CD8-positive, alpha-beta memory T cell (primary cell): Measurements from ENCODE around the gene MX2. TPM values are rescaled to one million over a fixed set of nuclear protein-coding genes. Genes with fewer than 3 reads are reported as not detected.
"Not testable (repeated sequence)": the region's sequence is repeated elsewhere in the genome, so short reads cannot be mapped to it uniquely, and the experiment has no call there.

Experiments used
- CTCF ChIA-PET: fragments of 350-600 bp; sonication (Branson Sonifier 250); formaldehyde crosslinking; loops from one replicate; lab custom pipeline; 2021; ENCODE audit warnings: antibody characterized with exemption; lab: Charles Lee
- POLR2A ChIA-PET: fragments of 350-600 bp; sonication (Branson Sonifier 250); formaldehyde crosslinking; loops from one replicate; lab custom pipeline; 2021; ENCODE audit warnings: antibody characterized with exemption; lab: Charles Lee
- DNase-seq, 5 donors: peaks; one replicate each; pipeline versions ENCODE4 v3.0.0 to v3.0.0-alpha.2; 2020 to 2022; ENCODE audit warnings: mixed read lengths in 1 of 5
- H3K27ac ChIP-seq: one replicate; pipeline ENCODE4 v1.7.0; 2013; ENCODE audit warnings: low read depth, mild to moderate bottlenecking, low read length, moderate library complexity
- H3K27me3 ChIP-seq: 2 replicates; pipeline ENCODE4 v1.7.0; 2013; ENCODE audit warnings: low read length, mild to moderate bottlenecking; ENCODE audit not compliant: insufficient read depth, poor library complexity, severe bottlenecking
- H3K36me3 ChIP-seq: 2 replicates; pipeline ENCODE4 v1.7.0; 2013; ENCODE audit warnings: mild to moderate bottlenecking, low read length, moderate library complexity; ENCODE audit not compliant: insufficient read depth
- H3K4me1 ChIP-seq: 2 replicates; pipeline ENCODE4 v1.7.0; 2013; ENCODE audit warnings: mild to moderate bottlenecking, low read length, moderate library complexity; ENCODE audit not compliant: insufficient read depth
- H3K4me3 ChIP-seq: 2 replicates; pipeline ENCODE4 v1.7.0; 2013; ENCODE audit warnings: mild to moderate bottlenecking, low read length
- H3K9me3 ChIP-seq: 2 replicates; pipeline ENCODE4 v1.7.0; 2013; ENCODE audit warnings: mild to moderate bottlenecking, low read length
- H3K27ac Mint-ChIP-seq, 8 donors: one replicate each; pipeline ENCODE4 v1.8.0; 2020 to 2021; ENCODE audit warnings: mixed read lengths in 8 of 8, mild to moderate bottlenecking in 6 of 8, inconsistent platforms in 3 of 8, moderate library complexity in 3 of 8
- H3K27me3 Mint-ChIP-seq, 2 donors: one replicate each; pipeline ENCODE4 v1.8.0; 2020 to 2021; ENCODE audit warnings: mixed read lengths in 2 of 2, mild to moderate bottlenecking in 1 of 2, moderate library complexity in 1 of 2
- H3K36me3 Mint-ChIP-seq, 3 donors: one replicate each; pipeline ENCODE4 v1.8.0; 2020 to 2021; ENCODE audit warnings: mixed read lengths in 3 of 3, inconsistent platforms in 1 of 3, mild to moderate bottlenecking in 1 of 3
- H3K4me1 Mint-ChIP-seq, 3 donors: one replicate each; pipeline ENCODE4 v1.8.0; 2020 to 2021; ENCODE audit warnings: mixed read lengths in 3 of 3, inconsistent platforms in 1 of 3, mild to moderate bottlenecking in 1 of 3
- H3K4me3 Mint-ChIP-seq, 7 donors: one replicate each; pipeline ENCODE4 v1.8.0; 2020 to 2021; ENCODE audit warnings: mixed read lengths in 7 of 7, mild to moderate bottlenecking in 6 of 7, moderate library complexity in 4 of 7, inconsistent platforms in 2 of 7
- H3K9me3 Mint-ChIP-seq, 5 donors: one replicate each; pipeline ENCODE4 v1.8.0; 2020 to 2022; ENCODE audit warnings: mixed read lengths in 5 of 5, mild to moderate bottlenecking in 3 of 5, moderate library complexity in 2 of 5, inconsistent platforms in 1 of 5
- polyA plus RNA-seq: library from polyadenylated mRNA; unstranded; fragments of 300-500 nt; fragmentation: Illumina TruSeq; gene quantifications from one replicate; pipeline ENCODE4 v1.2.3, GENCODE V29; 2021
- total RNA-seq, 2 experiments: library from RNA; stranded (reverse); gene quantifications; one replicate each; pipeline ENCODE4 v1.2.3, GENCODE V29; 2021

The MX2 gene
- total and polyA plus RNA-seq, 3 experiments from 2014 or later: 13.2 to 37.2 (median 17.1) TPM

GRCh38 chr21:41405321-41405720 lies 43.5 kb downstream of the MX2 start:
- Mint-ChIP-seq H3K4me3 (no peak overlapping the region), H3K4me1 (no peaks in the 10 kb centered on the region), H3K27me3 (no peaks in the 10 kb centered on the region), H3K36me3 (peaks cover 36 to 94% (median 63%) of the 10 kb centered on the region in 3 donors), H3K27ac (no peak overlapping the region), H3K9me3 (peaks cover 0 to 4% (median 0%) of the 10 kb centered on the region in 5 donors)
- Histone ChIP-seq H3K36me3 (peaks cover 34% of the 10 kb centered on the region), H3K27me3 (no peaks in the 10 kb centered on the region), H3K27ac (no peak overlapping the region), H3K4me3 (no peak overlapping the region), H3K9me3 (no peaks in the 10 kb centered on the region), H3K4me1 (no peaks in the 10 kb centered on the region)
- ChIA-PET CTCF (no interaction called here), POLR2A (no interaction called here)
- no peak for DNase-seq

DNA sequence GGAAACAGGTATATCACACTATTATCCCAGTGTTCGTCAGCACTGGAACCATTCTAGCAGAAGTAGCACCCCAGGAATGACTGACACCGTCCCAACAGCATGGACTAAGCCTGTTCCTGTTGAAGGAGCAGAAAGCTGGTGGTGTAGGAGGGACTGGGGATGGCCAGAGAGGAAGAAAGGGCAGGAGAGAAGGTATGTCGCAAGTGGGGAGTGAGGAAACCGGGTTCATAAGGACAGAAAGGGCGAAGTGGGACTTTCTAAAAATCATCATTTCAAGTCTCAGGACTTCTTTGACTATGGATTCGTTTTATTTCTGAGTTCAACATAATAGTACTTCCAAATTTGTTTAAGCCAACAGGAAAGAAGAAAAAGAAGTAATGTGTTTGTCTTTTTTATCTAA lies 44.5 kb downstream of the MX2 start:
- Histone ChIP-seq H3K36me3 (peaks cover 34% of the 10 kb centered on the region), H3K27ac (no peak overlapping the region), H3K4me1 (no peaks in the 10 kb centered on the region), H3K9me3 (no peaks in the 10 kb centered on the region), H3K4me3 (no peak overlapping the region), H3K27me3 (no peaks in the 10 kb centered on the region)
- CTCF ChIA-PET: no interaction called here
- Mint-ChIP-seq H3K36me3 (peaks cover 40 to 90% (median 62%) of the 10 kb centered on the region in 3 donors), H3K9me3 (peaks cover 0 to 4% (median 0%) of the 10 kb centered on the region in 5 donors), H3K4me1 (no peaks in the 10 kb centered on the region), H3K27ac (no peak overlapping the region), H3K4me3 (no peak overlapping the region), H3K27me3 (no peaks in the 10 kb centered on the region)
- no peak for DNase-seq
- POLR2A ChIA-PET: no interaction called here

DNA sequence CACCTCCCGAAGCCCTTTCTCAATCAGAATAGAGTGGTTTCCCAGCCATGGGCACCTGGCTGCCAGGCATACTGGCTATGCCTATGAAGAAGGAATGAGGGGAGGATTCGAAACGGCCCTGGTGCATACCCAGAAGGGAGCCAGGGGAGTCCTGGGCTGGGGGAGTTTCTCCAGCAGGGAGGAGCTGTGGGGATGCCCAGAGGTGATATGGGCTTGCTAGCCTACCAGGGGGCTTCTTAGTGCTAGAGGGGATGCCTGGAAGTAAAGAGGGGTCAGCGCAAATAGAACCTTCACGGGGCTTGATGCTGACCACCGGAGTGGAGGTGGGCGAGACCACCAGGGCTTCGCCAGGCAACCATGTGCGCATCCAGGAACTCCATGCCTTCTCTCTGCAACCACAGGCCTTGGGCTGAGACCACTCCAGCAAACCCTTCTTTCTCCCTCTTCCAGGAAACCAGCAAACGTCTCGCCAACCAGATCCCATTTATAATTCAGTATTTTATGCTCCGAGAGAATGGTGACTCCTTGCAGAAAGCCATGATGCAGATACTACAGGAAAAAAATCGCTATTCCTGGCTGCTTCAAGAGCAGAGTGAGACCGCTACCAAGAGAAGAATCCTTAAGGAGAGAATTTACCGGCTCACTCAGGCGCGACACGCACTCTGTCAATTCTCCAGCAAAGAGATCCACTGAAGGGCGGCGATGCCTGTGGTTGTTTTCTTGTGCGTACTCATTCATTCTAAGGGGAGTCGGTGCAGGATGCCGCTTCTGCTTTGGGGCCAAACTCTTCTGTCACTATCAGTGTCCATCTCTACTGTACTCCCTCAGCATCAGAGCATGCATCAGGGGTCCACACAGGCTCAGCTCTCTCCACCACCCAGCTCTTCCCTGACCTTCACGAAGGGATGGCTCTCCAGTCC lies 46.0 kb downstream of the MX2 start:
- peaks cover 4 to 17% (median 7%) of the 10 kb centered on the region in 5 donors for H3K9me3 Mint-ChIP-seq

DNA sequence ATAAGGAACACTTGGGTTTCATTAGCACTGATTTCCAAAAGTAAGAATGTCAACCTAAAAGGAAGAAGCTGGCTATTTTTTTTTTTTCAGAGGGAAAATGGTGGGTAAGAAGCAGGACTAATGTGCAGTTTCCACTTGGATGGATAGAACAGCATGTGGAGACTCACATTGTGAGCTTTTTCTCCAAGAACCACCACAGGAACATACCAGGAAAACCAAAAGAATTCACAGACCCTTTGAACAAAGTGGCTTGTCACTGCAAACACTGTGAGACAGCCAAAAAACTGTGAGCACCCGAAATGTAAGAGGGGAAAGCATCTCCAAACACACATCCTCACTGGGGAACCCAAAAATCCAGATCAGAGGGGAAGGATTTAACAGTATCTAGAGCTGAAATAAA lies 48.5 kb downstream of the MX2 start:
- ChIA-PET CTCF (no interaction called here), POLR2A (no interaction called here)
- H3K36me3 ChIP-seq: peaks cover 18% of the 10 kb centered on the region
- peak overlapping the region in 1 of 8 donors; percentile 86 for H3K27ac Mint-ChIP-seq
- H3K36me3 Mint-ChIP-seq: peaks cover 44 to 57% (median 51%) of the 10 kb centered on the region in 3 donors
- no peaks in the 10 kb centered on the region for H3K9me3 ChIP-seq
- H3K27me3 ChIP-seq: no peaks in the 10 kb centered on the region
- no peak overlapping the region for H3K4me3 Mint-ChIP-seq
- peaks cover 9 to 23% (median 11%) of the 10 kb centered on the region in 5 donors for H3K9me3 Mint-ChIP-seq
- peaks cover 0 to 2% of the 10 kb centered on the region in 2 donors for H3K27me3 Mint-ChIP-seq
- no peaks in the 10 kb centered on the region for H3K4me1 ChIP-seq
- no peak overlapping the region for H3K27ac ChIP-seq
- no peaks in the 10 kb centered on the region for H3K4me1 Mint-ChIP-seq
- DNase-seq: no peak
- no peak overlapping the region for H3K4me3 ChIP-seq

More for the DNA sequence above, 46.0 kb downstream of the MX2 start:
- Histone ChIP-seq H3K27ac (no peak overlapping the region), H3K4me3 (no peak overlapping the region), H3K4me1 (no peaks in the 10 kb centered on the region), H3K27me3 (no peaks in the 10 kb centered on the region), H3K36me3 (peaks cover 22% of the 10 kb centered on the region), H3K9me3 (no peaks in the 10 kb centered on the region)
- DNase-seq: no peak
- POLR2A ChIA-PET: no interaction called here
- no peaks in the 10 kb centered on the region for H3K4me1 Mint-ChIP-seq
- no peaks in the 10 kb centered on the region for H3K27me3 Mint-ChIP-seq
- H3K27ac Mint-ChIP-seq: peak overlapping the region in 2 of 8 donors; percentile 29 to 54
- no peak overlapping the region for H3K4me3 Mint-ChIP-seq
- CTCF ChIA-PET: no interaction called here
- H3K36me3 Mint-ChIP-seq: peaks cover 51 to 76% (median 51%) of the 10 kb centered on the region in 3 donors

GRCh38 chr21:41410767-41411448 lies 49.1 kb downstream of the MX2 start:
- ChIA-PET POLR2A (no interaction called here), CTCF (interaction anchor here (0.9 to 1.0 kb wide), 2 partner anchors 9 to 11 kb away, joined by 3 read pairs; no protein-coding TSS in a partner anchor)
- no peaks in the 10 kb centered on the region for H3K4me1 ChIP-seq
- H3K27me3 Mint-ChIP-seq: peaks cover 0 to 2% of the 10 kb centered on the region in 2 donors
- no peak for DNase-seq
- no peaks in the 10 kb centered on the region for H3K4me1 Mint-ChIP-seq
- H3K27ac ChIP-seq: no peak overlapping the region
- peaks cover 9 to 23% (median 11%) of the 10 kb centered on the region in 5 donors for H3K9me3 Mint-ChIP-seq
- no peak overlapping the region for H3K4me3 ChIP-seq
- peak overlapping the region in 2 of 8 donors; percentile 72 to 86 for H3K27ac Mint-ChIP-seq
- no peaks in the 10 kb centered on the region for H3K27me3 ChIP-seq
- H3K36me3 ChIP-seq: peaks cover 18% of the 10 kb centered on the region
- no peaks in the 10 kb centered on the region for H3K9me3 ChIP-seq
- peaks cover 44 to 57% (median 49%) of the 10 kb centered on the region in 3 donors for H3K36me3 Mint-ChIP-seq
- no peak overlapping the region for H3K4me3 Mint-ChIP-seq

- Mint-ChIP-seq H3K27ac (no peak overlapping the region), H3K4me3 (no peak overlapping the region), H3K4me1 (no peaks in the 10 kb centered on the region), H3K27me3 (peaks cover 0 to 2% of the 10 kb centered on the region in 2 donors), H3K9me3 (peaks cover 9 to 23% (median 11%) of the 10 kb centered on the region in 5 donors), H3K36me3 (peaks cover 40 to 52% (median 42%) of the 10 kb centered on the region in 3 donors)
- peak in 1 of 5 donors; percentile 18 for DNase-seq
- CTCF ChIA-PET: interaction anchor here (0.9 to 1.0 kb wide), 2 partner anchors 10 to 11 kb away, joined by 3 read pairs; no protein-coding TSS in a partner anchor
- POLR2A ChIA-PET: no interaction called here
- Histone ChIP-seq H3K36me3 (peaks cover 14% of the 10 kb centered on the region), H3K27me3 (no peaks in the 10 kb centered on the region), H3K4me3 (no peak overlapping the region), H3K4me1 (no peaks in the 10 kb centered on the region), H3K9me3 (no peaks in the 10 kb centered on the region), H3K27ac (no peak overlapping the region)
Observed at GRCh38 chr21:41411449-41412089, 49.7 kb downstream of the MX2 start.

GRCh38 chr21:41417505-41417904 lies 55.7 kb downstream of the MX2 start:
- H3K27me3 ChIP-seq, H3K36me3 Mint-ChIP-seq, H3K27ac ChIP-seq, DNase-seq, H3K27me3 Mint-ChIP-seq, H3K9me3 Mint-ChIP-seq, H3K36me3 ChIP-seq, H3K9me3 ChIP-seq, H3K4me1 ChIP-seq, CTCF ChIA-PET, H3K4me3 ChIP-seq: not testable (repeated sequence)
- Mint-ChIP-seq H3K27ac (peak overlapping the region in 6 of 8 donors; percentile 7 to 77 (median 54)), H3K4me3 (peak overlapping the region in 1 of 7 donors; percentile 54), H3K4me1 (peaks cover 12 to 15% (median 14%) of the 10 kb centered on the region in 3 donors)
- POLR2A ChIA-PET: interaction anchor here (0.7 kb wide), 1 partner anchor 8 kb away, joined by 3 read pairs; the partner anchor contains the start of gene MX1
